ENCODE data around the gene RAE1.

Gene RAE1

DNA sequence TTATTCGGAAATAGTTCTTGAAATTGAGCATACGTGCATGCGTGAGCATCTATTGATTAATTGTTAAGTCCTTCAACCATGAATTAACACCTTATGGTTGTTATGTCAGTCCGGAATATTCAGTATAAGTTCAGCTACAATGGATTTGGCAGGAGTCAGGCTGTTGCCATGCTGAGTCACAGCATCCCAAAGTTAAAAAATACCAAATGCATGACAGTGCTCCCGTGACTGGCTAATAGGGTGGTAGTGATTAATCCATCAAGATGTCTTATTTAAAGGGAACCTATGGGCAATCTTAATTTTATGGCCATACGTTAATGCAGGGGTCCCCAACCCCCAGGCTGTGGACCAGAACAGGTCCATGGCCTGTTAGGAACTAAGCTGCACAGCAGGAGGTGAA is 10.5 kb downstream of the RAE1 start:
- H3K9me2 ChIP-seq (replicated peaks; ENCODE audit: insufficient read depth, low read length), result no peaks in the 10 kb centered on the region
- H3K27me3 ChIP-seq (replicated peaks; ENCODE audit: insufficient read depth, low read length), result no peaks in the 10 kb centered on the region
- no peak overlapping the region for H3K4me2 ChIP-seq (ENCODE audit: low read depth, low read length)
- H3K9me3 ChIP-seq (replicated peaks; ENCODE audit: insufficient read depth, low read length), result no peaks in the 10 kb centered on the region
- H4K20me1 ChIP-seq (ENCODE audit: insufficient read depth, low read length), result no peaks in the 10 kb centered on the region
- no peaks in the 10 kb centered on the region for H3K4me1 ChIP-seq (ENCODE audit: low read length)
- peaks cover 13% of the 10 kb centered on the region; the same call in 1 of the 2 replicates for H3K36me3 ChIP-seq (replicated peaks; ENCODE audit: insufficient read depth, low read length)
- H3F3A ChIP-seq (ENCODE audit: insufficient read depth, low read length), result no peaks in the 10 kb centered on the region
- peaks cover 28% of the 10 kb centered on the region for H3K79me2 ChIP-seq (ENCODE audit: low read length)
- H2AFZ ChIP-seq (ENCODE audit: low read length), result no peak overlapping the region
- H3K27ac ChIP-seq (ENCODE audit: low read length), result no peak overlapping the region
- TF ChIP-seq, protein P1, sequence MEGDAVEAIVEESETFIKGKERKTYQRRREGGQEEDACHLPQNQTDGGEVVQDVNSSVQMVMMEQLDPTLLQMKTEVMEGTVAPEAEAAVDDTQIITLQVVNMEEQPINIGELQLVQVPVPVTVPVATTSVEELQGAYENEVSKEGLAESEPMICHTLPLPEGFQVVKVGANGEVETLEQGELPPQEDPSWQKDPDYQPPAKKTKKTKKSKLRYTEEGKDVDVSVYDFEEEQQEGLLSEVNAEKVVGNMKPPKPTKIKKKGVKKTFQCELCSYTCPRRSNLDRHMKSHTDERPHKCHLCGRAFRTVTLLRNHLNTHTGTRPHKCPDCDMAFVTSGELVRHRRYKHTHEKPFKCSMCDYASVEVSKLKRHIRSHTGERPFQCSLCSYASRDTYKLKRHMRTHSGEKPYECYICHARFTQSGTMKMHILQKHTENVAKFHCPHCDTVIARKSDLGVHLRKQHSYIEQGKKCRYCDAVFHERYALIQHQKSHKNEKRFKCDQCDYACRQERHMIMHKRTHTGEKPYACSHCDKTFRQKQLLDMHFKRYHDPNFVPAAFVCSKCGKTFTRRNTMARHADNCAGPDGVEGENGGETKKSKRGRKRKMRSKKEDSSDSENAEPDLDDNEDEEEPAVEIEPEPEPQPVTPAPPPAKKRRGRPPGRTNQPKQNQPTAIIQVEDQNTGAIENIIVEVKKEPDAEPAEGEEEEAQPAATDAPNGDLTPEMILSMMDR (IDR thresholded peaks at IDR 0.05; ENCODE audit: low read length), result no peak
- no peak overlapping the region for H3K9ac ChIP-seq (ENCODE audit: low read length)
- H3K4me3 ChIP-seq (ENCODE audit: low read length), result no peak overlapping the region
- no peak for DNase-seq

DNA sequence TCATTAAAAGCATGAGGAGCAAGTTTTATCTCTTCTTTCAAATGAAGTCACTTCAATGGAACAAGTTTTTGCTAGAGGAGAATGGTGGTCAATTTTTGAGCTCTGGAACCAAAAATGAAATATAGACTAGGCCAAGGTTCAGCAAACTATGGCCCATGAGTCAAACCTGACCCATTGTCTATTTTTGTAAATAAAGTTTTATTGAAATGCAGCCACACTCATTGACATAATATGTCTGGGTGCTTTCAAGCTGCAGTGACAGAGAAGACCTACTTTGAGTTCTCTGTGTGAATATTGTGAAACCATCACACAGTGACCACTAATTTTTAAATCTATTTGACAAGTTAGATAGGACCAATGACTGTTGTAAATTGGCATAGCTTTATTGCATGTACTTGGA is 13.4 kb downstream of the RAE1 start:
- H3K4me2 ChIP-seq (ENCODE audit: low read depth, low read length), result no peak overlapping the region
- peaks cover 17% of the 10 kb centered on the region; the same call in 1 of the 2 replicates for H3K36me3 ChIP-seq (replicated peaks; ENCODE audit: insufficient read depth, low read length)
- H2AFZ ChIP-seq (ENCODE audit: low read length), result no peak overlapping the region
- H3F3A ChIP-seq (ENCODE audit: insufficient read depth, low read length), result no peaks in the 10 kb centered on the region
- no peaks in the 10 kb centered on the region for H3K4me1 ChIP-seq (ENCODE audit: low read length)
- H3K9me3 ChIP-seq (replicated peaks; ENCODE audit: insufficient read depth, low read length), result no peaks in the 10 kb centered on the region
- H4K20me1 ChIP-seq (ENCODE audit: insufficient read depth, low read length), result no peaks in the 10 kb centered on the region
- H3K4me3 ChIP-seq (ENCODE audit: low read length), result no peak overlapping the region
- no peak for DNase-seq
- no peaks in the 10 kb centered on the region for H3K9me2 ChIP-seq (replicated peaks; ENCODE audit: insufficient read depth, low read length)
- H3K27me3 ChIP-seq (replicated peaks; ENCODE audit: insufficient read depth, low read length), result no peaks in the 10 kb centered on the region
- TF ChIP-seq, protein P1 (IDR thresholded peaks at IDR 0.05; ENCODE audit: low read length), result no peak
- no peak for TF ChIP-seq EZH2phosphoT487 (IDR thresholded peaks at IDR 0.05; ENCODE audit: low read length)
- no peak for TF ChIP-seq EZH2 (optimal IDR thresholded peaks at IDR 0.05; ENCODE audit: low read depth, low read length)
- peaks cover 36% of the 10 kb centered on the region for H3K79me2 ChIP-seq (ENCODE audit: low read length)
- H3K27ac ChIP-seq (ENCODE audit: low read length), result no peak overlapping the region
- H3K9ac ChIP-seq (ENCODE audit: low read length), result no peak overlapping the region

DNA sequence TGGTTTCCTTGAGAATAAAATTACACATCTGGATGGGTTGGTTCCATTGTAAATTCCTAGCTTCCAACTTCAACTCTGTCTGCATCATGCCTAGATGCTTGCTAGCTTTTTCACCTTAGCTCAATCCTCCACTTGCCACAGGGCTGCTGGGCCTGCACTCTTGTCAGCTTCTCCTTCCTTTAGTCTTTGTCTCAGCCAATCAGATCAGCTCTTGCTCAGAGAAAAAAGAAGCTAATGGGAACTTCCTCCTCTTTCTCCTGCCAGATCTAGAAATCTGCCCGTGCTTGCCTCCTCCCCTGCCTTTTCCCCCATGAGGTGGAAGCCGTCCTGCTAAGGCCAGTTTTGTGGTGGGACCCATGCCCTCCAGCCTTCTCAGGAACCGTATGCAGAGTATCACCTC is 18.5 kb downstream of the RAE1 start:
- peaks cover 46% of the 10 kb centered on the region for H3K79me2 ChIP-seq (ENCODE audit: low read length)
- no peaks in the 10 kb centered on the region for H3K9me2 ChIP-seq (replicated peaks; ENCODE audit: insufficient read depth, low read length)
- H3K9me3 ChIP-seq (replicated peaks; ENCODE audit: insufficient read depth, low read length), result no peaks in the 10 kb centered on the region
- no peak overlapping the region for H3K9ac ChIP-seq (ENCODE audit: low read length)
- TF ChIP-seq EZH2phosphoT487 (IDR thresholded peaks at IDR 0.05; ENCODE audit: low read length) (no peak), EZH2 (optimal IDR thresholded peaks at IDR 0.05; ENCODE audit: low read depth, low read length) (no peak)
- TF ChIP-seq, protein P1 (IDR thresholded peaks at IDR 0.05; ENCODE audit: low read length), result no peak
- no peaks in the 10 kb centered on the region for H3K4me1 ChIP-seq (ENCODE audit: low read length)
- H3K4me2 ChIP-seq (ENCODE audit: low read depth, low read length), result no peak overlapping the region
- DNase-seq, result no peak
- H2AFZ ChIP-seq (ENCODE audit: low read length), result no peak overlapping the region
- H4K20me1 ChIP-seq (ENCODE audit: insufficient read depth, low read length), result no peaks in the 10 kb centered on the region
- H3K36me3 ChIP-seq (replicated peaks; ENCODE audit: insufficient read depth, low read length), result peaks cover 19% of the 10 kb centered on the region; the same call in 1 of the 2 replicates
- H3K27me3 ChIP-seq (replicated peaks; ENCODE audit: insufficient read depth, low read length), result no peaks in the 10 kb centered on the region
- H3K4me3 ChIP-seq (ENCODE audit: low read length), result no peak overlapping the region
- H3F3A ChIP-seq (ENCODE audit: insufficient read depth, low read length), result no peaks in the 10 kb centered on the region
- no peak overlapping the region for H3K27ac ChIP-seq (ENCODE audit: low read length)

All from MM.1S (cell line).